NCI-H2227 (cell line): ENCODE measurements around the gene TM9SF3.
A peak's percentile ranks its signal among the peaks of the same experiment; 100 is the strongest.

ENCODE experiments used
- DNase-seq: peaks from one replicate; lab custom pipeline; 2025; ENCODE audit not compliant: unreplicated experiment; lab: John Stamatoyannopoulos, UW

TM9SF3 gene

DNA sequence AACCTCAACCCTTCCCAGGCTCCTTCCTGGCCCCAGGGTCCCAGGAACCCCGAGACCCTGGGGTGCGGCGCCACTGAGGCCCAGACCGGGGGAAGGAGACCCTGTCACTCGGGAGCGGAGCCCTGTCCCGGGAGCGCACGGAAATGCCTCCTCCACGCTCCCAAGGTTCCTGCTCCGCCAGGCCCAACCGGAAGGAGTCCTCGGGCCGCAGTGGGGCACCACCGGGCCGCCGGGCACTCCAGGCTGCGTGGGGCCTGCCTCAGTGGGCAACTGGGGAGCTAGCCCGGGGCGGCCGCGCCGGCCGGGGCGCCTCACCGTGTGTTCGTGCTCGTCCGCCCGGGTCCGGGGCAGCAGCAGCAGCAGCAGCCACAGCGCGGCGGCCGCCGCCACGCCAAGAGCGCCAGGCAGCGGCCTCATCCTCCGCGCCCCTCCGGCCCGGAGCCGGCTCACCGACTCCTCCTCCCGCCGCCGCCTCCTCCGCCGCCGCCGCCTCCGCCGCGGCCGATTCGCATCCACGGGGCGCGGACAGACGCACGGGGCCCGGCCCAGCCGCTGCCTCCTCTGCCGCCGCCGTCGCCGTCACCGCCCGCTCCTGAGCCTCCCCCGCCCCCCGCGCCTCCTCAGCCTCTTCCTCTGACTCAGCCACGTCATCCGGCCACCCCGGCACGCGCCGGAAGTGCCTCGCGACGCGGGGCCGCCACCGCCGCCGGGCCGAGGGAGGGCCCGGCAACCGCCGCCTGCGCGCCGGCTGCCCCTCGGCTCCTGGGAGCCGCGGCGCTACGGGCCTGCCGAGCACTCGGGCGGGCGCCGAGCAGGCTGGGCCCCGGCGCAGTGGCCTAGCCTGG is at the start of gene TM9SF3:
TSS of gene TM9SF3 (minus strand) at position 594 of the 845 bp plus-strand sequence. CDS start at position 417, 177 bp downstream.
- DNase-seq, result peak; percentile 88

GRCh38 chr10:96636551-96636950 is 49.7 kb upstream of the TM9SF3 start:
- DNase-seq, result no peak

DNA sequence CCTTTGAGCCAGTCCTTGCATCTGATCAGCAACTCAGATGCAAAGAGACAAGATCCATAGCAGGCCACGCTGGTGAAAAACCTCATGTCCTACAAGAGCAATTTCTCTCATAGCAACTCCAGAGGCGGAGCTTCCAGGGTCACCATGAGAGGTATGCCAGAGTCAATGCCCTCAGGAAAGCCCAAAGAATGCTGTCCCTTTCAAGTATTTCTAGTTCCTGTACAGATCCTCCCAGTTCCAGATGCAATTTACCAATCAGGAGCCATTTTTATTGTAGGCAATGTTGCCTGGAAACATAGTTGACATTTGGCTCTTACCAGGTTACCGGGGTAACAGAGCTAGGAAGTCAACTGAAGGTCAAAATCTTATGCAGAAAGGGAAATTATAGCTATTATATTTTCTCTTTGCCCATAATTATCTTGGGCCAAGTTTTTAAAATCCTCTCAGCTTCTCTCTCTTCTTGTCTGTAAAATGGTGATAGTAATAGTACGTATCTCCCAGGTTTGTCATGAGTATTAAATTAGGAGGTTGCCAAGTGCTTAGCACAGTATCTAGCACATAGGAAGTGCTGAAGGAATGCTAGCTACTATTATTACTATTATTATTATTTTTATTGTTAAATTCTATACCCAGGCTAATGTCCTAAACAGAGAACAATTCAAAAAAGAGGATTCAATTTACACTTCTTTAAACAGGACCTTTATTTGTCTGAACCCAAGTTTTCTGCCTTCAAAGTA is 46.3 kb upstream of the TM9SF3 start:
- DNase-seq, result peak; percentile 80

DNA sequence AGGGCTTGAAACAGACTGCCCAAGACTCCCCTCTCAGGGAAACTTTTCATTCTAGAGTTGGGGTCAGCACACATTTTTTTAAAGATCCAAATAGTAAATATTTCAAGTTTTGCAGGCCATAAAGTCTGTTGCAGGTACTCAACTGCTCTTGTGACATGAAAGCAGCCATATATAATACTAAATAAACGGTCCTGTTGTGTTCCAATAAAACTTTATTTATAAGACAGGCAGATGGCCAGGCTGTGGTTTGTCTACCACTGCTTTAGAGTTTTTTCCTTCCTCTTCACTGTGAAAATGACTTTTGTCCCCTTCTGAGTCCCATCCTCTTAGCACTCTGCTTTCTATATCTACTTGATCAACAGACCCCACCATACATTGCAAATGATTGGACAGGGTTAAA is 40.5 kb upstream of the TM9SF3 start:
- no peak for DNase-seq

DNA sequence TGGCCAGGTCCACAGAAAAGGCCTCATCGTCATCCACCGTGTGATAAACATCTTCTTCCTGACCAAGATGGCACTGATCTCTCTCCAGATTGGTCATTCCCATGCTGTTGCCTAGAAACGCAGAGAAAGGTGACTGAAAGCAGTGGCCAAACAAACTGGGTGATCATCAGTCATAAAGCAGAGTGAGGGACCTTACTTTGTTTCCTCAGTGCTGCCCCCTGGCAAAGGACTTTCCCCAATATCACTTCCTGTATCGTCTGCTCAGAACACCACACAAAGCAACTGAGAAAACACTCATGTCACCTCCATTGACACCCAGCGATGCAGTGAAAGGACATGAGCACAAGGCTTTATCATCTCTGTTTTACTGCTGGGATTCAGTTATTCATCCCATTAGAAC is 40.0 kb upstream of the TM9SF3 start:
- DNase-seq, result no peak

GRCh38 chr10:96625173-96625572 is 38.4 kb upstream of the TM9SF3 start:
- DNase-seq, result no peak

- no peak for DNase-seq
These were observed 35.4 kb upstream of the TM9SF3 start for GRCh38 chr10:96622013-96622787.

GRCh38 chr10:96619796-96620773 is 33.3 kb upstream of the TM9SF3 start:
- peak; percentile 6 for DNase-seq

DNA sequence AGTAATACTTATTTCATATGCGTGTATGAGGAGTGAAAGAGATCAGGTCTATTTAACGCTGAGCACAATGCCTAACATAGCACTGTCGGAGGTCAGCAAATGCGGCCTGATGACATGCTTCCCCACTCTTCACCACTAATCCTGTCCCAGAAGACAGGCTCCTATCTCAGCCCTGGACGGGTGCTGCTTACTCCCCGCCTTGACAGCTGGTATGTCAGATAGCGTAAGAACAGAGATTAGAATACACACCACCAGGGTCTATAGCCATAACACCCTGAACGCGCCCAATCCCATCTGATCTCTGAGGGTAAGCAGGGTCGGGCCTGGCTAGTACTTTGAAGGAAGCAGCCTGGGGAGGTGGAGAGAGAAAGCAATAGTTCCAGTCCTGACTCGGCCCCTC is 32.3 kb upstream of the TM9SF3 start:
- no peak for DNase-seq

- peak; percentile 24 for DNase-seq
These were observed 31.8 kb upstream of the TM9SF3 start for GRCh38 chr10:96618653-96619052.

- DNase-seq, result no peak
These were observed 30.1 kb upstream of the TM9SF3 start for GRCh38 chr10:96616961-96617360.

GRCh38 chr10:96614515-96614914 is 27.7 kb upstream of the TM9SF3 start:
- no peak for DNase-seq

GRCh38 chr10:96613576-96613975 is 26.8 kb upstream of the TM9SF3 start:
- DNase-seq, result no peak

- DNase-seq, result no peak
These were observed 25.4 kb upstream of the TM9SF3 start for GRCh38 chr10:96612055-96612830.

GRCh38 chr10:96610817-96611216 is 24.0 kb upstream of the TM9SF3 start:
- no peak for DNase-seq

DNA sequence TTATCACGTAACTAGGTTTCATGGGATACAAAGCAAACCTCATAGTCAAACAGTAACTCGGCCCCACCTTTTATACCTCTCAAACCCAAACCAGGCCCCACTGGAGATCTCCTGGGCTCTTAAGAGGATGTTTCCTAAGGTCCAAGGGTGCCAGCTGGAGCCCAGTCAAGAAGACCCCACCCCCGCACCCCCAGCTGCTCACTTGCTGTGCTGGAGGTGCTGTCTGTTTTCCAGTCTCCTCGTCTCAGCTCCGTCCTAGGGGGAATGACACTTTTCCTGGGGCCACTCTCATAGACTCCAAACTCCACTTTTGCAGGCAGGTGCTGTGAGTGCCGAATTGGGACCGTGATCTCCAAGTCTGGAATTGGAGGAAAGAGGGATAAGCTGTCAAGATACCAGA is 22.7 kb upstream of the TM9SF3 start:
- DNase-seq, result no peak

DNA sequence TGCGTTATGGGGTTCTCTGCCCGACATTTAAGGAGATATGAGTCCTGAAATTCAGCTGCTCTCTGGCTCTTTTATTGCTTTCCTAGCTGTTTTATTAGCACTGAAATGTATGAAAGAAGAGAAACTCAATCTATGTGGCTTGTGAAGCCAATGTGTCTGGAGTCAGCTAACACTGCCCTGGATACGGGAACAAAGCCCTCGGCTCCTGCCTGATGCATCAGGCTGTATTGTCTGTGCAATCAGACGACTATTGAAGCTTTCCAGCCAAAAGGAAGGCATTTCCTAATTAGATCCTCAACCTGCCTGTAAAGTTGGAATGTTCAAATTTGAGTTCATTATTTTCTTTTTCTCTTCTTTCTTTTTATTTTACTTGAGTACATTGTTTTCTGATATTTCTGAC is 22.0 kb upstream of the TM9SF3 start:
- no peak for DNase-seq

DNA sequence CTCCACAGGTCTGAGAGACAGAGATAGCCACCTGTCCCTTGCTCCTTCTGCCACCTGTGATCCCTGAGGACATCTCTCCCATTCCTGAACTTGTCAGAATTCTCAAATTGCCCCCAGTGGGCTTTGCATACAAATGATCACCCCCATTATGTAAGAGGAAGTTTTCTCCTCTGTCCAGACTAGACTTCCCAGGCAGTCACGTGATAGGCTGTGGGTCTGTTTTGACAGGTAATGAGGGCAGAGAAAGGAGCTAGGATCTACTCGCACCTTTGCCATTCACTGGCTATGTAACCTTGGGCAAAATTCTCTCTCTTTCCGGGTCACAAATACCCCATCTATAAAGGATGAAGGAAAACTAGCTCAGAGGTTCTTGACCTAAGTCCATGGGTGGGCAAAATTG is 21.4 kb upstream of the TM9SF3 start:
- no peak for DNase-seq

- no peak for DNase-seq
These were observed 20.1 kb upstream of the TM9SF3 start for GRCh38 chr10:96606946-96607345.

DNA sequence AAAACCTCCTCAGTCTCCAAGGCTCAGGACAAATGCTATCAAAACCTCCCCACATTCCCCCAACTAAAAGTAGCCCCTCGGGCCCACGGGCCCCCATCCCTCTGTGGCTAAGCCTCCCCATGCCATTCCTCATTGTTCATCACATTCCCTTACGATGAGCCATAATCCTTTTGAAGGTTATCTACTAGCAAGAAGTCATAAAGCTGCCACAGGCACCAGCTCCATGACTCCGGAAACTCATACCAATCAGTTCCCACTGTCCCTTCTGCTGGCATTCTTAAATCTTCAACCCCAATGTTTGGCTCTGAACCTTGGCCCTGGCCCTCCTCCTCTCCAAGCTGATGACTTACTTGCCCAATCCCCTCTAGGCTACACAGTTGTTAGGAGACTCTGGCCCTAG is 19.4 kb upstream of the TM9SF3 start:
- DNase-seq, result no peak
